H1 (cell line): ENCODE measurements around the gene VWA2. TPM values are rescaled to one million over a fixed set of nuclear protein-coding genes. Genes with fewer than 3 reads are reported as not detected.

Experiments used
- CTCF ChIA-PET: fragments of 300-600 bp; sonication (Branson Sonifier 250); formaldehyde crosslinking; loops from one replicate; lab custom pipeline; 2021; ENCODE audit not compliant: partially characterized antibody; lab: Charles Lee
- POLR2A ChIA-PET: fragments of 300-600 bp; sonication (Branson Sonifier 250); formaldehyde crosslinking; loops from one replicate; lab custom pipeline; 2021; ENCODE audit warnings: inconsistent platforms; ENCODE audit not compliant: partially characterized antibody; lab: Charles Lee
- DNase-seq, 2 experiments: peaks; one replicate each; pipeline versions ENCODE4 v3.0.0 to v3.0.0-alpha.2; 2010 to 2022; ENCODE audit warnings: low spot score in 2 of 2, low read depth in 1 of 2, mixed read lengths in 1 of 2
- FAIRE-seq: peaks from 2 replicates; lab custom pipeline; 2011; peaks lifted over from hg19 to GRCh38; lab: Jason Lieb, UNC
- H2AFZ ChIP-seq: 2 replicates; pipeline ENCODE4 v1.8.1; 2012; ENCODE audit warnings: low read length, inconsistent platforms
- H2AK5ac ChIP-seq: 2 replicates; pipeline ENCODE4 v1.6.1; 2013; ENCODE audit warnings: low read depth, low read length
- H2BK120ac ChIP-seq: replicated peaks from 2 replicates; pipeline ENCODE3; 2013; ENCODE audit warnings: low read depth, low read length, inconsistent platforms
- H2BK12ac ChIP-seq: 2 replicates; pipeline ENCODE4 v1.6.1; 2013; ENCODE audit warnings: low read depth, low read length
- H2BK15ac ChIP-seq: 2 replicates; pipeline ENCODE4 v1.6.1; 2013; ENCODE audit warnings: low read length
- H2BK20ac ChIP-seq: 2 replicates; pipeline ENCODE4 v1.6.1; 2013; ENCODE audit warnings: low read length
- H2BK5ac ChIP-seq: 2 replicates; pipeline ENCODE4 v1.6.1; 2013; ENCODE audit warnings: low read depth, low read length
- H3K14ac ChIP-seq: 2 replicates; pipeline ENCODE4 v1.6.1; 2013; ENCODE audit warnings: inconsistent platforms; ENCODE audit not compliant: insufficient read length
- H3K18ac ChIP-seq: 2 replicates; pipeline ENCODE4 v1.6.1; 2013; ENCODE audit warnings: low read length; ENCODE audit errors: extremely low read depth
- H3K23ac ChIP-seq: 2 replicates; pipeline ENCODE4 v1.6.1; 2013; ENCODE audit warnings: inconsistent platforms; ENCODE audit not compliant: insufficient read length
- H3K23me2 ChIP-seq: 2 replicates; pipeline ENCODE4 v1.6.1; 2013; ENCODE audit warnings: low read depth, low read length
- H3K27ac ChIP-seq: 2 replicates; pipeline ENCODE4 v1.6.1; 2011; ENCODE audit warnings: low read depth, low read length, inconsistent platforms
- H3K27me3 ChIP-seq, 4 experiments: replicated peaks in 1 of 4; 1 replicate in 1 of 4; 2 replicates in 3 of 4; pipeline versions ENCODE4 v1.6.1 to v1.8.1; 2011 to 2013; ENCODE audit warnings: low read length in 3 of 4, mild to moderate bottlenecking in 3 of 4, inconsistent platforms in 2 of 4, mixed read lengths in 2 of 4, moderate library complexity in 1 of 4; ENCODE audit not compliant: control insufficient read depth in 3 of 4, insufficient read depth in 3 of 4; ENCODE audit errors: extremely low read depth in 1 of 4
- H3K36me3 ChIP-seq, 4 experiments: 2 replicates each; pipeline versions ENCODE4 v1.6.1 to v1.8.1; 2011 to 2013; ENCODE audit warnings: mild to moderate bottlenecking in 4 of 4, low read length in 3 of 4, moderate library complexity in 2 of 4, control low read depth in 1 of 4, inconsistent platforms in 1 of 4; ENCODE audit not compliant: insufficient read depth in 4 of 4, control insufficient read depth in 2 of 4
- H3K4ac ChIP-seq: replicated peaks from 2 replicates; pipeline ENCODE3; 2013; ENCODE audit warnings: low read length, low read depth, mixed read lengths, inconsistent platforms; ENCODE audit not compliant: insufficient read length
- H3K4me1 ChIP-seq, 4 experiments: replicated peaks in 1 of 4; 1 replicate in 1 of 4; 2 replicates in 3 of 4; pipeline versions ENCODE4 v1.6.1 to v1.8.1; 2011 to 2013; ENCODE audit warnings: low read length in 3 of 4, inconsistent platforms in 2 of 4, mixed read lengths in 1 of 4; ENCODE audit not compliant: insufficient read depth in 4 of 4, control insufficient read depth in 3 of 4
- H3K4me2 ChIP-seq, 2 experiments: 2 replicates each; pipeline versions ENCODE4 v1.6.1 to v1.8.1; 2011 to 2013; ENCODE audit warnings: low read depth in 2 of 2, low read length in 2 of 2, control low read depth in 1 of 2, inconsistent platforms in 1 of 2, mild to moderate bottlenecking in 1 of 2; ENCODE audit not compliant: insufficient read depth in 1 of 2
- H3K4me3 ChIP-seq, 4 experiments: fragments of 200-600, 300-600 bp in 1 of 4; sonication (generic), shearing (Covaris generic), sonication (Bioruptor Twin) in 1 of 4; 2 replicates each; pipeline versions ENCODE4 v1.5.1 to v1.8.1; 2011 to 2016; ENCODE audit warnings: low read length in 4 of 4, low read depth in 3 of 4, control low read depth in 2 of 4, inconsistent platforms in 2 of 4, mild to moderate bottlenecking in 2 of 4, mixed read lengths in 1 of 4, moderate library complexity in 1 of 4; ENCODE audit not compliant: insufficient read depth in 2 of 4; ENCODE audit errors: extremely low read depth in 1 of 4
- H3K56ac ChIP-seq: replicated peaks from 2 replicates; pipeline ENCODE3; 2013; ENCODE audit warnings: low read depth, mild to moderate bottlenecking, mixed read lengths, low read length, inconsistent platforms; ENCODE audit not compliant: insufficient read length
- H3K79me1 ChIP-seq: 2 replicates; pipeline ENCODE4 v1.6.1; 2013; ENCODE audit warnings: low read depth, low read length, control low read depth
- H3K79me2 ChIP-seq, 2 experiments: 2 replicates each; pipeline versions ENCODE4 v1.6.1 to v1.8.1; 2012 to 2013; ENCODE audit warnings: low read length in 2 of 2, mild to moderate bottlenecking in 2 of 2, inconsistent platforms in 1 of 2; ENCODE audit not compliant: insufficient read depth in 2 of 2, control insufficient read depth in 1 of 2
- H3K9ac ChIP-seq, 4 experiments: replicated peaks in 1 of 4; 1 replicate in 1 of 4; 2 replicates in 3 of 4; pipeline versions ENCODE4 v1.6.1 to v1.8.1; 2011 to 2013; ENCODE audit warnings: low read depth in 3 of 4, low read length in 3 of 4, control low read depth in 2 of 4, mild to moderate bottlenecking in 2 of 4, moderate library complexity in 2 of 4, inconsistent platforms in 1 of 4; ENCODE audit errors: extremely low read depth in 1 of 4
- H3K9me3 ChIP-seq, 2 experiments: 2 replicates each; pipeline versions ENCODE4 v1.6.1 to v1.8.1; 2012 to 2013; ENCODE audit warnings: mild to moderate bottlenecking in 2 of 2, moderate library complexity in 2 of 2, control low read depth in 1 of 2, inconsistent platforms in 1 of 2, low read depth in 1 of 2, low read length in 1 of 2, mixed read lengths in 1 of 2; ENCODE audit not compliant: insufficient read depth in 2 of 2
- H4K20me1 ChIP-seq, 2 experiments: replicated peaks in 1 of 2; 2 replicates each; pipeline versions ENCODE3 to v1.8.1; 2011 to 2013; ENCODE audit warnings: inconsistent platforms in 2 of 2, low read length in 2 of 2, mild to moderate bottlenecking in 1 of 2; ENCODE audit not compliant: insufficient read depth in 2 of 2, control insufficient read depth in 1 of 2
- H4K5ac ChIP-seq: 2 replicates; pipeline ENCODE4 v1.6.1; 2013; ENCODE audit warnings: low read length, low read depth, mixed read lengths, inconsistent platforms; ENCODE audit not compliant: insufficient read length
- H4K8ac ChIP-seq: 2 replicates; pipeline ENCODE4 v1.8.0; 2013; ENCODE audit warnings: mild to moderate bottlenecking, moderate library complexity, low read length, inconsistent platforms; ENCODE audit not compliant: insufficient read depth; ENCODE audit errors: extremely low read depth
- H4K91ac ChIP-seq: replicated peaks from 2 replicates; pipeline ENCODE3; 2013; ENCODE audit warnings: low read length, mixed read lengths, inconsistent platforms; ENCODE audit not compliant: insufficient read length
- BRCA1 ChIP-seq: IDR thresholded peaks from 2 replicates; pipeline ENCODE4 v1.6.1; 2012; ENCODE audit warnings: low read depth, low read length, improper control_type of control experiment
- CHD2 ChIP-seq: IDR thresholded peaks from 2 replicates; pipeline ENCODE4 v1.6.1; 2012; ENCODE audit warnings: low read length, improper control_type of control experiment
- EZH2 ChIP-seq: fragments of 200-600 bp; sonication (generic); IDR thresholded peaks from 2 replicates; pipeline ENCODE4 v1.7.1; 2012; ENCODE audit warnings: low read depth, mild to moderate bottlenecking, moderate library complexity, low read length, inconsistent platforms; ENCODE audit not compliant: severe bottlenecking
- HDAC2 ChIP-seq, 2 experiments: fragments of 300-600 bp in 1 of 2; sonication (generic) in 1 of 2; IDR thresholded peaks; 2 replicates each; pipeline ENCODE4 v1.6.1; 2011 to 2012; ENCODE audit warnings: low read depth in 2 of 2, low read length in 2 of 2, mild to moderate bottlenecking in 2 of 2, moderate library complexity in 2 of 2, borderline replicate concordance in 1 of 2, inconsistent platforms in 1 of 2
- NRF1 ChIP-seq: IDR thresholded peaks from 2 replicates; pipeline ENCODE4 v1.6.1; 2011; ENCODE audit warnings: mild to moderate bottlenecking, low read depth, low read length, improper control_type of control experiment
- RNF2 ChIP-seq: fragments of 200-900, 300-1000 bp; sonication (generic); IDR thresholded peaks from 2 replicates; pipeline ENCODE4 v1.7.1; 2016; ENCODE audit warnings: borderline replicate concordance, low read depth, mild to moderate bottlenecking, antibody characterized with exemption, low read length; ENCODE audit not compliant: poor library complexity, severe bottlenecking; ENCODE audit errors: missing control alignments
- WGBS, 2 experiments: shearing (Covaris generic) in 1 of 2; methylation state at CpG; one replicate each; pipeline versions ENCODE4 v1.1.6 to v1.1.7; 2013 to 2015; ENCODE audit warnings: low lambda C conversion rate in 2 of 2, mixed read lengths in 2 of 2, inconsistent platforms in 1 of 2, low coverage in 1 of 2, missing lambda C conversion rate in 1 of 2; ENCODE audit not compliant: insufficient replicate concordance in 2 of 2, insufficient coverage in 1 of 2, insufficient read length in 1 of 2; ENCODE audit errors: extremely low coverage in 1 of 2, missing lambda C conversion rate in 1 of 2; 5-methylcytosine and 5-hydroxymethylcytosine counted together
- polyA plus RNA-seq, 7 experiments: library from polyadenylated mRNA; depleted of rRNA in 3 of 7; stranded (reverse) in 5 of 7; unstranded in 2 of 7; fragments of >200 nt in 5 of 7; fragments of 200-250 nt in 2 of 7; gene quantifications; 1 replicate in 5 of 7; 2 replicates in 1 of 7; 4 replicates in 1 of 7; pipeline versions ENCODE4 v1.2.1 to v1.2.3, GENCODE V29; 2011 to 2013; ENCODE audit warnings: missing spikeins in 2 of 7, mixed read lengths in 2 of 7
- total RNA-seq: library from RNA; stranded (reverse); fragmentation: NEBNext Ultra II Directional; extraction: Animal tissue kit (Norgen Biotek cat#: 25700); gene quantifications from 2 replicates; pipeline ENCODE4 v1.2.1, GENCODE V29; 2021

Gene VWA2
- total and polyA plus RNA-seq, 2 of the 8 experiments (the other 6 are each of a cell fraction or from before 2014, with no cell fraction given): 2.8 to 2.9 TPM

- no peak overlapping the region for H3K27ac ChIP-seq
- H3K14ac ChIP-seq: no peak overlapping the region
- H3K18ac ChIP-seq: no peak overlapping the region
- ChIA-PET CTCF (interaction anchor here (0.8 to 5.0 kb wide), 5 partner anchors 21 to 172 kb away, joined by 3 to 24 read pairs (median 3); no protein-coding TSS in a partner anchor), POLR2A (no interaction called here)
- no peak overlapping the region for H3K56ac ChIP-seq
- FAIRE-seq (no peak), DNase-seq (no peak)
- H3K4me3 ChIP-seq: no peak overlapping the region
- H2BK20ac ChIP-seq: no peak overlapping the region
- no peak overlapping the region for H3K9ac ChIP-seq
- H2BK5ac ChIP-seq: no peak overlapping the region
- H4K91ac ChIP-seq: no peak overlapping the region
- H3K4me2 ChIP-seq: no peak overlapping the region
- no peaks in the 10 kb centered on the region for H3K23me2 ChIP-seq
- H3K23ac ChIP-seq: no peak overlapping the region
- H4K5ac ChIP-seq: no peak overlapping the region
- no peak overlapping the region for H4K8ac ChIP-seq
- TF ChIP-seq RNF2 (no peak), BRCA1 (no peak), CHD2 (no peak), EZH2 (no peak), HDAC2 (IDR thresholded peaks at IDR 0.05; ENCODE audit: borderline replicate concordance in 1 of 2, low read depth in 2 of 2, low read length in 2 of 2) (no peak), NRF1 (no peak)
- TF ChIP-seq, all 59 proteins: peak for 0
- Histone ChIP-seq H2BK12ac (no peak overlapping the region), H3K9me3 (no peaks in the 10 kb centered on the region), H2BK15ac (no peak overlapping the region), H3K79me1 (no peaks in the 10 kb centered on the region), H2AFZ (no peak overlapping the region), H3K4ac (no peak overlapping the region), H3K27me3 (no peaks in the 10 kb centered on the region; a peak in 1 of 7 replicates), H3K4me1 (no peaks in the 10 kb centered on the region; a peak in 2 of 7 replicates), H4K20me1 (no peaks in the 10 kb centered on the region), H3K79me2 (no peaks in the 10 kb centered on the region), H2BK120ac (no peak overlapping the region), H2AK5ac (no peak overlapping the region), H3K36me3 (no peaks in the 10 kb centered on the region)
- 89% methylated on average over 10 of the region's 10 CpGs; no CpG with 5 or more reads in 1 of the 2 experiments for WGBS, 2 experiments
Measured at GRCh38 chr10:114283091-114283490, 44.0 kb downstream of the VWA2 start.
